ENCODE data around the gene RAMACL.

GRCh38 chr6:166552600-166552999 lies 33.9 kb downstream of the RAMACL start:
- no peak for TF ChIP-seq RAD21 (IDR thresholded peaks at IDR 0.05)
- TF ChIP-seq, protein P1, sequence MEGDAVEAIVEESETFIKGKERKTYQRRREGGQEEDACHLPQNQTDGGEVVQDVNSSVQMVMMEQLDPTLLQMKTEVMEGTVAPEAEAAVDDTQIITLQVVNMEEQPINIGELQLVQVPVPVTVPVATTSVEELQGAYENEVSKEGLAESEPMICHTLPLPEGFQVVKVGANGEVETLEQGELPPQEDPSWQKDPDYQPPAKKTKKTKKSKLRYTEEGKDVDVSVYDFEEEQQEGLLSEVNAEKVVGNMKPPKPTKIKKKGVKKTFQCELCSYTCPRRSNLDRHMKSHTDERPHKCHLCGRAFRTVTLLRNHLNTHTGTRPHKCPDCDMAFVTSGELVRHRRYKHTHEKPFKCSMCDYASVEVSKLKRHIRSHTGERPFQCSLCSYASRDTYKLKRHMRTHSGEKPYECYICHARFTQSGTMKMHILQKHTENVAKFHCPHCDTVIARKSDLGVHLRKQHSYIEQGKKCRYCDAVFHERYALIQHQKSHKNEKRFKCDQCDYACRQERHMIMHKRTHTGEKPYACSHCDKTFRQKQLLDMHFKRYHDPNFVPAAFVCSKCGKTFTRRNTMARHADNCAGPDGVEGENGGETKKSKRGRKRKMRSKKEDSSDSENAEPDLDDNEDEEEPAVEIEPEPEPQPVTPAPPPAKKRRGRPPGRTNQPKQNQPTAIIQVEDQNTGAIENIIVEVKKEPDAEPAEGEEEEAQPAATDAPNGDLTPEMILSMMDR (IDR thresholded peaks at IDR 0.05; ENCODE audit: low read depth, low read length, missing input control): no peak
- no peak for TF ChIP-seq JUND (IDR thresholded peaks at IDR 0.05)
- TF ChIP-seq SP1 (IDR thresholded peaks at IDR 0.05): no peak
- no peak for TF ChIP-seq YY1 (IDR thresholded peaks at IDR 0.05)
- no peak for TF ChIP-seq HNF4G (IDR thresholded peaks at IDR 0.05)
- no peak for TF ChIP-seq FOXA2 (IDR thresholded peaks at IDR 0.05)
- no peak for TF ChIP-seq MAX (IDR thresholded peaks at IDR 0.05)
- TF ChIP-seq EGR1 (IDR thresholded peaks at IDR 0.05; ENCODE audit: low read depth in 2 of 2): no peak
- TF ChIP-seq, protein P2, sequence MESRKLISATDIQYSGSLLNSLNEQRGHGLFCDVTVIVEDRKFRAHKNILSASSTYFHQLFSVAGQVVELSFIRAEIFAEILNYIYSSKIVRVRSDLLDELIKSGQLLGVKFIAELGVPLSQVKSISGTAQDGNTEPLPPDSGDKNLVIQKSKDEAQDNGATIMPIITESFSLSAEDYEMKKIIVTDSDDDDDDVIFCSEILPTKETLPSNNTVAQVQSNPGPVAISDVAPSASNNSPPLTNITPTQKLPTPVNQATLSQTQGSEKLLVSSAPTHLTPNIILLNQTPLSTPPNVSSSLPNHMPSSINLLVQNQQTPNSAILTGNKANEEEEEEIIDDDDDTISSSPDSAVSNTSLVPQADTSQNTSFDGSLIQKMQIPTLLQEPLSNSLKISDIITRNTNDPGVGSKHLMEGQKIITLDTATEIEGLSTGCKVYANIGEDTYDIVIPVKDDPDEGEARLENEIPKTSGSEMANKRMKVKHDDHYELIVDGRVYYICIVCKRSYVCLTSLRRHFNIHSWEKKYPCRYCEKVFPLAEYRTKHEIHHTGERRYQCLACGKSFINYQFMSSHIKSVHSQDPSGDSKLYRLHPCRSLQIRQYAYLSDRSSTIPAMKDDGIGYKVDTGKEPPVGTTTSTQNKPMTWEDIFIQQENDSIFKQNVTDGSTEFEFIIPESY (IDR thresholded peaks at IDR 0.05): no peak
- TF ChIP-seq TAF1 (conservative IDR thresholded peaks at IDR 0.05): no peak
- no peak for TF ChIP-seq REST (IDR thresholded peaks at IDR 0.05)
- TF ChIP-seq GABPA (IDR thresholded peaks at IDR 0.05 in 1 of 2, conservative IDR thresholded peaks at IDR 0.05 in 1 of 2): no peak
- no peak for TF ChIP-seq RXRA (IDR thresholded peaks at IDR 0.05)
